OCI-LY7 (cell line): ENCODE results near the gene RNF223. TPM values are rescaled to one million over a fixed set of nuclear protein-coding genes. Genes with fewer than 3 reads are reported as not detected.
"Not testable (repeated sequence)": the region's sequence is repeated elsewhere in the genome, so short reads cannot be mapped to it uniquely, and the experiment has no call there.

Experiments used
- BruUV-seq: library from RNA; stranded (reverse); fragments of 400-500 nt; replicated peaks from 2 replicates; lab custom pipeline; 2021; lab: Mats Ljungman, UMichigan
- CTCF ChIA-PET: fragments of 300-600 bp; sonication (Branson Sonifier 250); formaldehyde crosslinking; loops from one replicate; lab custom pipeline; 2022; ENCODE audit warnings: antibody characterized with exemption; ENCODE audit not compliant: unreplicated experiment; lab: Charles Lee
- POLR2A ChIA-PET: fragments of 300-600 bp; sonication (Branson Sonifier 250); formaldehyde crosslinking; loops from one replicate; lab custom pipeline; 2022; ENCODE audit warnings: antibody characterized with exemption; lab: Charles Lee
- DNase-seq: peaks from one replicate; pipeline ENCODE4 v3.0.0-alpha.2; 2015; ENCODE audit warnings: low spot score
- H2AFZ ChIP-seq: fragments of 200-600 bp; sonication (generic), shearing (Covaris generic); 2 replicates; pipeline ENCODE4 v1.6.1; 2014; ENCODE audit warnings: mild to moderate bottlenecking, antibody characterized with exemption, low read length, moderate library complexity
- H3K27ac ChIP-seq: fragments of 200-600 bp; sonication (generic); 2 replicates; pipeline ENCODE4 v1.5.1; 2014; ENCODE audit warnings: mixed run types, low read depth, mild to moderate bottlenecking, moderate library complexity, low read length, inconsistent platforms; ENCODE audit not compliant: poor library complexity, severe bottlenecking
- H3K36me3 ChIP-seq: fragments of 200-600 bp; sonication (generic); 2 replicates; pipeline ENCODE4 v1.6.1; 2014; ENCODE audit warnings: mild to moderate bottlenecking, antibody characterized with exemption, low read length, moderate library complexity, mixed read lengths; ENCODE audit not compliant: insufficient read depth
- H3K4me1 ChIP-seq: fragments of 200-600 bp; sonication (generic); 2 replicates; pipeline ENCODE4 v1.5.1; 2014; ENCODE audit warnings: mild to moderate bottlenecking, low read length; ENCODE audit not compliant: insufficient read depth, poor library complexity, severe bottlenecking
- H3K4me2 ChIP-seq: fragments of 200-600 bp; sonication (generic); 2 replicates; pipeline ENCODE4 v1.6.1; 2014; ENCODE audit warnings: mild to moderate bottlenecking, low read length
- H3K4me3 ChIP-seq: fragments of 200-600 bp; sonication (generic); 2 replicates; pipeline ENCODE4 v1.5.1; 2014; ENCODE audit warnings: mild to moderate bottlenecking, low read depth, low read length; ENCODE audit not compliant: poor library complexity, severe bottlenecking
- H3K79me2 ChIP-seq: fragments of 200-600 bp; sonication (generic); 2 replicates; pipeline ENCODE4 v1.6.1; 2016; ENCODE audit warnings: low read depth, mild to moderate bottlenecking, low read length, moderate library complexity, mixed read lengths; ENCODE audit not compliant: insufficient read depth
- H3K9me2 ChIP-seq: fragments of 200-600 bp; sonication (generic); 2 replicates; pipeline ENCODE4 v1.6.1; 2016; ENCODE audit warnings: mild to moderate bottlenecking, low read length, mixed read lengths; ENCODE audit not compliant: insufficient read depth
- H3K9me3 ChIP-seq: fragments of 200-600 bp; sonication (generic); 2 replicates; pipeline ENCODE4 v1.6.1; 2014; ENCODE audit warnings: mild to moderate bottlenecking, mixed run types, low read length, mixed read lengths
- H4K20me1 ChIP-seq: fragments of 200-600 bp; sonication (generic); 2 replicates; pipeline ENCODE4 v1.6.1; 2014; ENCODE audit warnings: mild to moderate bottlenecking, antibody characterized with exemption, low read length, moderate library complexity, mixed read lengths; ENCODE audit not compliant: insufficient read depth
- EZH2phosphoT487 ChIP-seq: fragments of 200-600 bp; sonication (generic); IDR thresholded peaks from 2 replicates; pipeline ENCODE4 v1.6.1; 2018; ENCODE audit warnings: low read depth, borderline replicate concordance, mild to moderate bottlenecking, mixed run types, antibody characterized with exemption, low read length, moderate library complexity, mixed read lengths
- intact Hi-C: fragments of 100-400 bp; cut with micrococcal nuclease; formaldehyde crosslinking; loops from one replicate; pipeline ENCODE4 v1.10.0; 2022; ENCODE audit not compliant: unreplicated experiment
- total RNA-seq, 2 experiments: library from RNA; depleted of rRNA in 1 of 2; stranded (reverse); fragments of >200 nt in 1 of 2; shearing (Covaris generic) in 1 of 2; gene quantifications; 2 replicates each; pipeline ENCODE4 v1.2.3, GENCODE V29; 2014 to 2022
- TF ChIP-seq, protein P1 (sequence below): fragments of 200-600 bp; sonication (generic); conservative IDR thresholded peaks from 2 replicates; pipeline ENCODE4 v1.5.1; 2014; ENCODE audit warnings: mild to moderate bottlenecking, antibody characterized with exemption, low read length, moderate library complexity, mixed read lengths

RNF223 gene
- total RNA-seq, 2 experiments from 2014 or later: not detected

DNA sequence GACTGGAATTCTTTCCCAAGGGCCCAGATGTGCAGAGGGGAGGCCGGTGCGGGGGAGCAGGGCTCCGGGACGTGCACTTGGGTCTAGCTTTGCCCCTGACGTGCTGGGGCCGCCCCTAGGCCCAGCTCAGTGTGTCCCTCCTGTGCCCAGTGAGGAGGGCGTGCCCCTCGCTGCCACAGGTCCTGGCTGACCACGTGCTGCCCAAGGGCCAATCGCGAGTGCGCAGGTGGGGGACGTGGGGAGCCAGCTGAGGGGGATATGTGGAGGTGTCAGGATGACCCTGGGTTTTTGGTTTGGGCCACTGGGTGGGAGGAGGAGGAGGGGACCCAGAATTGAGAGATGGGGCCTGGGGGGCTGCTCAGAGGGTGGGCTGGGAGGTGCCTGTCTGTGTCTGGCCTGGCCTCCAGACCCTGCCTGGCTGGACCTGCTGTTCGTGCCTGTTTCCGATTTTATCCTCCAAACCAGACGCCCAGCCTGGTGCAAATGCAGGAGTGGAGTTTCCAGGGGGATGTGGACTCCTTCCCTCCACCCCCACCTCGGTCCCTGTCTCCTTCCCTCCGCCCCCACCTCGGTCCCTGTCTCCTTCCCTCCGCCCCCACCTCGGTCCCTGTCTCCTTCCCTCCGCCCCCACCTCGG is 6.1 kb upstream of the RNF223 start:
- ChIA-PET CTCF (no interaction called here), POLR2A (no interaction called here)
- H4K20me1 ChIP-seq: no peaks in the 10 kb centered on the region
- DNase-seq: no peak
- H2AFZ ChIP-seq: no peak overlapping the region
- BruUV-seq: no TSS peak
- no peaks in the 10 kb centered on the region for H3K9me3 ChIP-seq
- H3K79me2 ChIP-seq: no peaks in the 10 kb centered on the region
- H3K4me3 ChIP-seq: no peak overlapping the region
- intact Hi-C loops: no loop called here
- H3K27ac ChIP-seq: no peak overlapping the region
- H3K36me3 ChIP-seq: no peaks in the 10 kb centered on the region
- H3K4me2 ChIP-seq: no peak overlapping the region
- TF ChIP-seq EZH2phosphoT487: no peak
- TF ChIP-seq, protein P1, sequence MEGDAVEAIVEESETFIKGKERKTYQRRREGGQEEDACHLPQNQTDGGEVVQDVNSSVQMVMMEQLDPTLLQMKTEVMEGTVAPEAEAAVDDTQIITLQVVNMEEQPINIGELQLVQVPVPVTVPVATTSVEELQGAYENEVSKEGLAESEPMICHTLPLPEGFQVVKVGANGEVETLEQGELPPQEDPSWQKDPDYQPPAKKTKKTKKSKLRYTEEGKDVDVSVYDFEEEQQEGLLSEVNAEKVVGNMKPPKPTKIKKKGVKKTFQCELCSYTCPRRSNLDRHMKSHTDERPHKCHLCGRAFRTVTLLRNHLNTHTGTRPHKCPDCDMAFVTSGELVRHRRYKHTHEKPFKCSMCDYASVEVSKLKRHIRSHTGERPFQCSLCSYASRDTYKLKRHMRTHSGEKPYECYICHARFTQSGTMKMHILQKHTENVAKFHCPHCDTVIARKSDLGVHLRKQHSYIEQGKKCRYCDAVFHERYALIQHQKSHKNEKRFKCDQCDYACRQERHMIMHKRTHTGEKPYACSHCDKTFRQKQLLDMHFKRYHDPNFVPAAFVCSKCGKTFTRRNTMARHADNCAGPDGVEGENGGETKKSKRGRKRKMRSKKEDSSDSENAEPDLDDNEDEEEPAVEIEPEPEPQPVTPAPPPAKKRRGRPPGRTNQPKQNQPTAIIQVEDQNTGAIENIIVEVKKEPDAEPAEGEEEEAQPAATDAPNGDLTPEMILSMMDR: no peak
- H3K4me1 ChIP-seq: no peaks in the 10 kb centered on the region
- H3K9me2 ChIP-seq: no peaks in the 10 kb centered on the region

DNA sequence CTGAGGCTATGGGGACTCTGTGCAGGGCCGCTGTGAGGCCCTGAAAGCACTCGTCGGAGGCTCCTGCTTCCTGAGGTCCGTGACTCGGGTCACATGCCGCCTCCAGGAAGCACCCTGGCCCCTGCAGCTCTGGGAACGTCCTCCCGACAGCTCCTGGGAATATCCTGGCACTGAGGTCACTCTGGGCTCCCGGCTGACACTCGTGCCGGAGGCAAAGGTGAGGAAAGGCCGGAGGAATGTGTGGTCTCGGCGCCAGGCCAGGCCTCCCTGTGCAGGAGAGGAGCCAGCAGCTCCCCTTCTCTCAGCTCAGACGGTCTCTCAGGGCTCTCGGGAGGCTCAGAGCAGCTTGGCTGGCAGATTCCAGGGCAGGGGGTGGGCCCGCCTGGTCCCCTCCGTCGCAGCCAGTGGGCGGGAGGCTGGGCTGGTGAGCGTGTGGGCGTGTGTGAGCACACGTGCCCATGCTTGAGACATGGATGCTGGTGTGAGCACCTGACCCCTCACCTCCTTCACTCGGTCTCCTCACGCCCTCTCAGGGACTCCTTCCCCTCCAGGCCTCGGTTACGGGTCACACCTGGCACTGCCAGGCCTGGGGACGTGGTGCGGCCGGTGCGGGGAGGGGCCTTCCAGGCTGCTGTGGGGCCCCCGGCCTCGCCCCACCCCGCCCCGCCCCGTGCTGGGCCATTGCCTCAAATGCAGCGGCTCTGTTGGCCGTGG is 5.5 kb upstream of the RNF223 start:
- Histone ChIP-seq H3K4me2 (no peak overlapping the region), H3K9me2 (no peaks in the 10 kb centered on the region), H4K20me1 (no peaks in the 10 kb centered on the region), H3K9me3 (no peaks in the 10 kb centered on the region), H2AFZ (no peak overlapping the region), H3K4me1 (no peaks in the 10 kb centered on the region), H3K79me2 (no peaks in the 10 kb centered on the region), H3K4me3 (no peak overlapping the region), H3K36me3 (no peaks in the 10 kb centered on the region), H3K27ac (no peak overlapping the region)
- BruUV-seq: no TSS peak
- TF ChIP-seq EZH2phosphoT487: no peak
- TF ChIP-seq, protein P1: no peak
- CTCF ChIA-PET: interaction anchor here (0.6 kb wide), 1 partner anchor 171 kb away, joined by 3 read pairs; no protein-coding TSS in a partner anchor
- intact Hi-C loops: no loop called here
- no peak for DNase-seq
- POLR2A ChIA-PET: no interaction called here

DNA sequence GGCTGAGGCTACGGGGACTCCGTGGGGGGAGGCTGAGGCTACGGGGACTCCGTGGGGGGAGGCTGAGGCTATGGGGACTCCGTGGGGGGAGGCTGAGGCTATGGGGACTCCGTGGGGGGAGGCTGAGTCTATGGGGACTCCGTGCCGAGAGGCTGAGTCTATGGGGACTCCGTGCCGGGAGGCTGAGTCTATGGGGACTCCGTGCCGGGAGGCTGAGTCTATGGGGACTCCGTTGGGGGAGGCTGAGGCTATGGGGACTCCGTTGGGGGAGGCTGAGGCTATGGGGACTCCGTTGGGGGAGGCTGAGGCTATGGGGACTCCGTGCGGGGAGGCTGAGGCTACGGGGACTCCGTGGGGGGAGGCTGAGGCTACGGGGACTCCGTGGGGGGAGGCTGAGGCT is 3.3 kb upstream of the RNF223 start:
- CTCF ChIA-PET, intact Hi-C loops, H4K20me1 ChIP-seq, BruUV-seq, H3K4me2 ChIP-seq, H3K79me2 ChIP-seq, H3K9me2 ChIP-seq, H3K36me3 ChIP-seq, POLR2A ChIA-PET, H3K4me1 ChIP-seq, H2AFZ ChIP-seq, DNase-seq, H3K9me3 ChIP-seq, H3K27ac ChIP-seq, H3K4me3 ChIP-seq: not testable (repeated sequence)
